ENCODE data around the gene TLDC2.
"Not testable (repeated sequence)": the region's sequence is repeated elsewhere in the genome, so short reads cannot be mapped to it uniquely, and the experiment has no call there.

TLDC2 gene

DNA sequence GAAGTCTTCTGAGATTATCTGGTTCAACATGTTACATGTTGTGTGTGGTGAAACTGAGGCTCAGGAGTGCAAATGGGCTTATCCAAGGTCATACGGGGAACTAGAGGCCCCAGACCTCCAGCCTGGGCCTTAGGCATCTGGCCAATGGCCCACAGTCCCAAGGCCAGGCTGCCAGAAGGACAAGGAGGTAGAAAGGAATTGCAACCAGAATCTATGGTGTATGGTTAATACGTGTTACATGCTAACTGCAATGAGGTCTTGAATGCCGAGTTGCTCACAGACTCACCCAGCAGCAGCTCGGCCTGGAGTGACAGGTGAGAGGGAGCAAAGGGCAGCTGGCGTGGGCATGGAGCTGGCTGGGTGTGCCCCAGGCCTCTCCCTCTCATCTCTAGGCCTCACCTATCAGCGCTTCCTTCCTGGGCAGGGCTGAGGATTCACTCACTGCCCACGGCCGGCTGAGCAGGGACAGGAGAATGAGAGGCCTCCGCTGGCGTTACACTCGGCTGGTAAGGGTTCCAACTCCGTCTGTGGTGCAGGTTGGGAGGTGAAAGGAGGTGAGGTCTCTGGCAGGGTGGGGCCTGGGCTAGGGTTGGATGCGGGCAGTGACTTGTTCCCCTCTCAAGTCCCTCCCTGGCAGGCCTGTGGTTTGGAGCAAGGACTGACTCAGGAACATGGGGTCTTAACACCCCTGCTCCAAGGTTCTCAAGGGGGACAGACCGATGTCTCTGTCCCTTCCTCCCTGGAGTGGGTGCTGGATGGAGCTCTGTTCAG is at the start of gene TLDC2:
TLDC2 (plus strand) TSS at position 437 of the 771 bp plus-strand sequence; CDS start at position 474, 37 bp downstream.
- no peak for DNase-seq (ENCODE audit: low spot score)

- no peak for DNase-seq (ENCODE audit: low spot score)
Observed at GRCh38 chr20:36826554-36827244, 49.2 kb upstream of the TLDC2 start.

DNA sequence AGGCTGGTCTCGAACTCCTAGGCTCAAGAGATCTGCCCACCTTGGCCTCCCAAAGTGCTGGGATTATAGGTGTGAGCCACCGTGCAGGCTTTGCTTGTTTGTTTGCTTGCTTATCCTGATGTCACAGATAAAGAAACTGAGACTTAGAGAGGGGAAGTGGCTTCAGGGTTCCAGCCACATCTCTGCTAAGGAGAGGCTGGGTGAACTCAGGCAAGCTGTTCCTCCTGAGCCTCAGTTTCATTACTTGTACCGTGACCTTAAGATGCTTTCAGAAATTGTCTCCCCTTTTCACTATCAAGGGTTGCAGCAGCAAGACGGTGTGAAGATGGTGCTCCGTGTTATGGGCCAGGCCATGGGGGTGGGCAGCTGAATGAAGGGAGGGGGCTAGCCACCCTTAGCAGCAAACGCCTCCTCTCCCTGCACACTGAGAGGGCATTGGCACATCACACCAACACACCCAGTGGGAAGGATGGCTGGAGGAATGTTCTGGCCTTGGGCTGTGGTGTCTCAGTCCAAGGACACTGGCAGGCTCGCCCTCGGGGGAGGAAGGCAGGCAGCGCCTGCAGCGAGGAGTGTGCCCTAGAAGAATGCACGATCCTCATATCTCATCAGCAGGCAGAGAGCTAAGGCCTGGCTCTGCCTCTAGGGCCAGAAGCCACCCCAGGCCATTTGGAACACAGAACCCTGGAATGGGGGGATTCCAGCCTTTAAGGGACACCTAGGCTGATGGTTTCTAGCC is 48.2 kb upstream of the TLDC2 start:
- DNase-seq (ENCODE audit: low spot score), result no peak

DNA sequence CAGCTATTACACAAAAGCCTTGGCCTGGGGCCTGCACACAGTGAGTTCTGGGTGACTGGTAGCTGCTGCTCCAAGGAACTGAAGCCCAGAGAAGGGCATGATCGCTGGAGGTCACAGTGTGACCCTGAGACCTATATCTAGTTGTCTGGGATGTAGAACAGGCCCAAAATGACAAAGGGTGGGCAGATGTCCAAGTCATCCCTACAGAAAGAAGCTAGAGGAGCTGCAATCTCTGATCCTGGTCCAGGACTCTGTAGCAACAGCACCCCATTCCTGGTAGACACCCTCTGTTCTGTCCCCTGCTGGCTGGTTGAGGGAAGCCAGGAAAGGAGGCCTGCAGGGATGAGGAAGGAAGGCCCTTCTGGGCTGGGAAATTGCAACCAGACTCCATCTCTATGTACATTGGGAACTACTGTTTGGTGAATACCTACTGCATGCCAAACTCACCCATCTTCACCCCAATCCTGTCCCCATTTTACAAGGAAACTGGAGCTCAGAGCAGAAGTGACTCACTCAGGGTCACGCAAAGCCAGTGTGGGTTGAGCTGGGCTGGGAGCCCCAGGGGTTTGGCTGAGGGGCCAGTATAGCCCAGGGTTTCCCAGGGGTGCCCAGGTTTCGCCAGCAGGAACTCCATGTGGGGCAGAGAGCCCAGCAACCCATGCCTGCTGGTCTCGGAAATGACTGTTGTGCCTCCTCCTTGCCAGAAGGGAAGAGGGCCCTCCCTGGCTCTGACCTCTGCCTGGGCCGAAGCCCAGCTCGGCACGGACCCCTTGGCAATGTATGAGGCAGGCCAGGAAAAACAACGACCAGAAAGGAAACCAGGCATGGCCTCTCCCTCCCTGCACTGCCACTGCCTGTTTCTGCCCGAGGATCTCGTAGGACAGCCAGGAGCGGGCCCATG is 44.9 kb upstream of the TLDC2 start:
- no peak for DNase-seq (ENCODE audit: low spot score)

GRCh38 chr20:36832791-36833190 is 43.1 kb upstream of the TLDC2 start:
- DNase-seq (ENCODE audit: low spot score), result no peak

DNA sequence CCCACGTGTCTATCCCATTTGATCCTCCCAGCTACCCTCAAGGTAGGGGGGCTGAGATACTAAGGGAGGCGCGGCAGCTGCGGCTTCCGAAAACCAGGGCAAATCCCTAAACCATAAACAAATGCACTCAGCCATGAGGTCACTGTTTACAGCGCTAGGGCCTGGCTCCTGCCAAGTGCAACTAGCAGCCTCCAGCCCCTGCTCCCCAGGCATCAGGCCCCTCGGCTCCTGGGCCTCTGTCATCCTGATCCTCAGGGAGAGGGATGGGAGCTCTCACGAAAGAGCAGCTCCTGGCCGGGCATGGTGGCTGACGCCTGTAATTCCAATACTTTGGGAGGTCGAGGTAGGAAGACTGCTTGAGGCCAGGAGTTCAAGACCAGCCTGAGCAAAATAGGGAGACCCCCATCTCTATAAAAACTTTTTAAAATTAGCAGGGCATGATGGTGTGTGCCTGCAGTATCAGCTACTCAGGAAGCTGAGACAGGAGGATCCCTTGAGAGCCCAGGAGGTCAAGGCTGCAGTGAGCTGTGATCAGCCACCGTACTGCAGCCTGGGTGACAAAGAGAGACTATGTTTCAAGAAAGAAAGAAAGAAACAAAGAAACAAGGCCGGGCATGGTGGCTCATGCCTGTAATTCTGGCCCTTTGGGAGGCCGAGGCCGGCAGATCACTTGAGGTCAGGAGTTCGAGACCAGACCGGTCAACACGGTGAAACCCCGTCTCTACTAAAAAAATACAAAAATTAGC is 42.5 kb upstream of the TLDC2 start:
- DNase-seq (ENCODE audit: low spot score), result no peak

DNA sequence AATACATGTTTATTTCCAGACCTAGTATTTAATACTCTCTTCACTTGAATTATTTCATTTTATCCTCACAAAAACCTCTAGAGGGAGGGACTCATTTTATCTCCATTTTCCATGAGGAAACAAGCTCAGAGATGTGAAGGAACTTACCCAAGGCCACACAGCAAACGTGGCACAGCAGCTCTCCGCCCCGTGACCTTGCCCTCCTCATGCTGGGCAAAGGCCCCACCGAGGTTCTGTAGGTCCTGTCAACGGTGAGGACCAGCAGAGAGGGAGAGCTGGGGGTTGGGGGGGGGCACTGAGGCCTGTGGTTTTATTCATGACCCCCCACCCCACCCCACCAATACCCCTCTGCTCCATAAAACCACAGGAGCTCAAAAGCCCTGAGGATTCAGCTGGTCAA is 40.9 kb upstream of the TLDC2 start:
- no peak for DNase-seq (ENCODE audit: low spot score)

- DNase-seq (ENCODE audit: low spot score), result peak; percentile 93
Observed at GRCh38 chr20:36835453-36836198, 40.3 kb upstream of the TLDC2 start.

GRCh38 chr20:36836591-36837269 is 39.2 kb upstream of the TLDC2 start:
- peak; percentile 78 for DNase-seq (ENCODE audit: low spot score)

DNA sequence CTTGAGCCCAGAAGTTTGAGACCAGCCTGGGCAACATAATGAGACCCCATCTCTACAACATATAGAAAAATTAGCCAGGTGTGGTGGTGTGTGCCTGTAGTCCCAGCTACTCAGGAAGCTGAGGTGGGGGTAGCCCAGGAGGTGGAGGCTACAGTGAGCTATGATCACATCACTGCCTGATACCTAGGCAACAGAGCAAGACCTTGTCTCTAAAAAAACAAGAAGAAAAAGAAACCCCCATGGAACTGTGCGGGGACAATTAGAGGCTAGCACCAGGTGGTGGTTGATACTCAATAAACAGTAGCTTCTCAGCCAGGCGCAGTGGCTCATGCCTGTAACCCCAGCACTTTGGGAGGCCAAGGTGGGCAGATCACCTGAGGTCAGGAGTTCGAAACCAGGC is 37.6 kb upstream of the TLDC2 start:
- not testable (repeated sequence) for DNase-seq (ENCODE audit: low spot score)

GRCh38 chr20:36839150-36839549 is 36.8 kb upstream of the TLDC2 start:
- DNase-seq (ENCODE audit: low spot score), result no peak

- not testable (repeated sequence) for DNase-seq (ENCODE audit: low spot score)
Observed at GRCh38 chr20:36841030-36841429, 34.9 kb upstream of the TLDC2 start.

DNA sequence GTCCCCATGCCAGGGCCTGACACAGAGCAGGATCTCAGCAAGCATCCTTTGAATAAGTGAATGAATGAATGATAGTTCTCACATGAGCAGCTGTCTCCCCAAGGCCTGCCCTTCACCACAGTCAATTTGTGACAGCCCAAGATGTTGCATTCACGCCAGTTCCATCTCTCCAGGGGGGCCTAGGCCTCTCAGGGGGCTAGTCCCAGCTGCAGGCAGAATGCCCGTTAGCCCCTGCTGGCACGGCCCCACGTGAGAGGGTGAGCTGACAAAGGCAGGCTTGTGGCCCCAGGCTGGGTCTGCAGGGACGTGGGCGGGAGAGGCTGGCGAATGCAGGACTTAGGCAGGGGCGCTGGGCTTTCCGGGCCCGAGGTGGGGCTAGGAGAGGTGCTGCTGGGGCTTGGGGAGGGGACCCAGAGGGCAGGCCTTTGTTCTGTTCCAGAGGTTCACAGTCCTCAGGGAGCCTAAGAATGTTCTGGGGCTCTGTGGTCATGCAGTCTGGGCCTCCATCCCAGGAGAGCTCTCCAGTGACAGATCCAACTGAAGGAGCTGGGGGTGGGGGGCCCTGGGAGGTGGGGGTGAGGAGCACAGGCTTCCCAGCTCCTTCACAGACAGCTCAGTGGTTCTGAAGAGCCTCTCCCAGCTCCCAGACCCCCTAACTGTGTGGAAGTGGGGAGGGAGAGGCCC is 30.5 kb upstream of the TLDC2 start:
- DNase-seq (ENCODE audit: low spot score), result no peak

GRCh38 chr20:36847009-36847709 is 28.8 kb upstream of the TLDC2 start:
- DNase-seq (ENCODE audit: low spot score), result no peak

- DNase-seq (ENCODE audit: low spot score), result no peak
Observed at GRCh38 chr20:36847710-36848040, 28.3 kb upstream of the TLDC2 start.

GRCh38 chr20:36848078-36848660 is 27.8 kb upstream of the TLDC2 start:
- no peak for DNase-seq (ENCODE audit: low spot score)

- no peak for DNase-seq (ENCODE audit: low spot score)
Observed at GRCh38 chr20:36848677-36849076, 27.3 kb upstream of the TLDC2 start.

DNA sequence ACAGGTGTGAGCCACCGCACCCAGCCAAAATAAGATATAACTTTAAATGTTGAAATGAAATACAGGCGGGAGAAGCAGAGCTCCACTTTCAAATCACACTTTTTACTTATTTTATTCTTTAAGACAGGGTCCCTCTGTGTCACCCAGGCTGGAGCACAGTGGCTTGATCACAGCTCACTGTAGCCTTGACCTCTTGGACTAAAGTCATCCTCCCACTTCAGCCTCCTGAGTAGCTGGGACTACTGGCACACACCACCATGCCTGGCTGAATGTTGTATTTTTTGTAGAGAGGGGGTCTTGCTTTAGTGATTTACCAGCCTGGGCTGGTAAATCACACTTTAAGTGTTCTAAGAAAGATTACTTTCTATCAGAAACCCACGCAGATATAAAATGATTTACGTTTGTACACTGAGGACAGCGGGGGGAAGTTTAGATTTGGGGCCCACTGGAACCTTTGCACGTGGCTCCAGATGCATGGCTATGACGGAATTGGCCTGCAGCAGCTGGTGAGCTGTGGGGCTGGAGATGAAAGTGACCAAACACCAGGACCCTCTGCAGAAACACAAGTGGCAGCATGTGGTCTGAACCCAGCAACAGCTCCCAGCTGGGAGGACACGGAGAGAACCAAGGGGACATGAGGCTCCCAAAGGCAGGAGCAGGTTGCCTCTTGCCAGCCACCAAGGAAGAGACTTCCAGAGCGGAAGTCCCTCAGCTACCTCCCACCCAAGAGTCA is 26.4 kb upstream of the TLDC2 start:
- DNase-seq (ENCODE audit: low spot score), result no peak
